Esophagus squamous epithelium (tissue), 5 donors: ENCODE results near the gene RITA1. TPM values are rescaled to one million over a fixed set of nuclear protein-coding genes. Genes with fewer than 3 reads are reported as not detected.

Experiments used
- DNase-seq: peaks from one replicate; lab custom pipeline; 2025; lab: John Stamatoyannopoulos, UW
- H3K27ac ChIP-seq, 4 donors: fragments of 200-600 bp; sonication (generic); one replicate each; pipeline ENCODE4 v1.5.1; 2016 to 2019; ENCODE audit warnings: mild to moderate bottlenecking in 1 of 4
- H3K27me3 ChIP-seq, 4 donors: fragments of 200-600 bp; sonication (generic); 1 replicate in 3 of 4; 2 replicates in 1 of 4; pipeline versions ENCODE4 v1.5.1 to v1.6.0; 2017 to 2021; ENCODE audit warnings: antibody characterized with exemption in 1 of 4
- H3K36me3 ChIP-seq, 3 donors: fragments of 200-600 bp; sonication (generic); one replicate each; pipeline ENCODE4 v1.5.1; 2016 to 2019
- H3K4me1 ChIP-seq, 3 donors: fragments of 200-600 bp; sonication (generic); one replicate each; pipeline ENCODE4 v1.5.1; 2017 to 2019
- H3K4me3 ChIP-seq, 4 donors: fragments of 200-600 bp; sonication (generic); 1 replicate in 3 of 4; 2 replicates in 1 of 4; pipeline ENCODE4 v1.5.1; 2016 to 2019; ENCODE audit warnings: mild to moderate bottlenecking in 2 of 4, moderate library complexity in 1 of 4
- H3K9me3 ChIP-seq, 3 donors: fragments of 200-600 bp; sonication (generic); one replicate each; pipeline ENCODE4 v1.5.1; 2016 to 2019
- CTCF ChIP-seq, 6 experiments: fragments of 450-650 bp in 4 of 6; fragments of 200-600 bp in 2 of 6; sonication (generic) in 2 of 6; IDR thresholded peaks; one replicate each; pipeline ENCODE4 v1.5.1; 2016 to 2019; ENCODE audit warnings: antibody characterized with exemption in 6 of 6, mild to moderate bottlenecking in 4 of 6, moderate library complexity in 4 of 6
- POLR2A ChIP-seq, 4 donors: fragments of 450-650 bp; IDR thresholded peaks; one replicate each; pipeline ENCODE4 v1.6.1; 2017; ENCODE audit warnings: antibody characterized with exemption in 4 of 4, mild to moderate bottlenecking in 4 of 4, moderate library complexity in 3 of 4
- WGBS, 2 donors: methylation state at CpG; one replicate each; pipeline ENCODE4 v1.1.5; 2018; 5-methylcytosine and 5-hydroxymethylcytosine counted together
- intact Hi-C: fragments of 100-400 bp; cut with DNase I; formaldehyde crosslinking; loops from one replicate; pipeline ENCODE4 v1.15.0; 2022
- total RNA-seq, 4 donors: library from RNA; depleted of rRNA; stranded (reverse); fragments of >200 nt; gene quantifications; one replicate each; pipeline ENCODE4 v1.1.0, GENCODE V29; 2016
- donor health status: DM: yes; HTN: yes; CAD: no.

Gene RITA1
- total RNA-seq, 4 donors from 2014 or later = 17.0 to 30.0 (median 20.3) TPM

- Histone ChIP-seq H3K4me1 (peaks cover 37 to 86% (median 45%) of the 10 kb centered on the region in 3 donors), H3K36me3 (peaks cover 0 to 39% (median 0%) of the 10 kb centered on the region in 3 donors), H3K27ac (peak overlapping the region in 2 of 4 donors; percentile 7 to 95), H3K9me3 (no peaks in the 10 kb centered on the region), H3K27me3 (no peaks in the 10 kb centered on the region), H3K4me3 (no peak overlapping the region)
- TF ChIP-seq POLR2A (IDR thresholded peaks at IDR 0.05) (no peak), CTCF (IDR thresholded peaks at IDR 0.05) (no peak)
- DNase-seq = no peak
- intact Hi-C loops = no loop called here
- WGBS, 2 donors = 83 to 92% methylated on average over 4 of the region's 4 CpGs
Measured at GRCh38 chr12:113224955-113225354, 39.4 kb downstream of the RITA1 start.

GRCh38 chr12:113226696-113227568, 41.4 kb downstream of the RITA1 start:
- H3K4me3 ChIP-seq = no peak overlapping the region
- H3K4me1 ChIP-seq = peaks cover 44 to 92% (median 47%) of the 10 kb centered on the region in 3 donors
- intact Hi-C loops = no loop called here
- no peak for TF ChIP-seq POLR2A (IDR thresholded peaks at IDR 0.05)
- TF ChIP-seq CTCF (IDR thresholded peaks at IDR 0.05) = no peak
- H3K27ac ChIP-seq = peak overlapping the region in 3 of 4 donors; percentile 78 to 84 (median 83)
- no peak for DNase-seq
- H3K9me3 ChIP-seq = no peaks in the 10 kb centered on the region
- peaks cover 0 to 57% (median 3%) of the 10 kb centered on the region in 3 donors for H3K36me3 ChIP-seq
- H3K27me3 ChIP-seq = no peaks in the 10 kb centered on the region
- WGBS, 2 donors = 80 to 91% methylated on average over 6 to 7 of the region's 13 CpGs

GRCh38 chr12:113227686-113228391, 42.3 kb downstream of the RITA1 start:
- Histone ChIP-seq H3K4me1 (peaks cover 36 to 92% (median 42%) of the 10 kb centered on the region in 3 donors), H3K27ac (peak overlapping the region; percentile 42 to 84 (median 80)), H3K4me3 (no peak overlapping the region), H3K9me3 (no peaks in the 10 kb centered on the region), H3K36me3 (peaks cover 0 to 66% (median 8%) of the 10 kb centered on the region in 3 donors), H3K27me3 (no peaks in the 10 kb centered on the region)
- DNase-seq = no peak
- intact Hi-C loops = no loop called here
- no peak for TF ChIP-seq CTCF (IDR thresholded peaks at IDR 0.05)
- TF ChIP-seq POLR2A (IDR thresholded peaks at IDR 0.05) = no peak
- 90 to 93% methylated on average over 4 to 5 of the region's 5 CpGs for WGBS, 2 donors

- H3K4me1 ChIP-seq = peaks cover 33 to 92% (median 38%) of the 10 kb centered on the region in 3 donors
- H3K27ac ChIP-seq = peak overlapping the region; percentile 64 to 84 (median 80)
Measured at GRCh38 chr12:113228394-113229028, 43.0 kb downstream of the RITA1 start.

More at GRCh38 chr12:113228394-113229028, 43.0 kb downstream of the RITA1 start:
- WGBS, 2 donors = 65 to 73% methylated on average over 5 of the region's 5 CpGs
- TF ChIP-seq POLR2A (IDR thresholded peaks at IDR 0.05) (no peak), CTCF (IDR thresholded peaks at IDR 0.05) (no peak)
- H3K27me3 ChIP-seq = no peaks in the 10 kb centered on the region
- H3K9me3 ChIP-seq = no peaks in the 10 kb centered on the region
- DNase-seq = no peak
- H3K4me3 ChIP-seq = no peak overlapping the region
- peaks cover 0 to 73% (median 8%) of the 10 kb centered on the region in 3 donors for H3K36me3 ChIP-seq
- intact Hi-C loops = no loop called here
